Adrenal gland (tissue), 19 donors: ENCODE results near the gene HAP1. TPM values are rescaled to one million over a fixed set of nuclear protein-coding genes. Genes with fewer than 3 reads are reported as not detected.
A peak's percentile ranks its signal among the peaks of the same experiment; 100 is the strongest.

Experiments
- DNase-seq, 7 donors: peaks; one replicate each; pipeline ENCODE4 v3.0.0-alpha.2; 2019 to 2020
- H3K27ac ChIP-seq, 5 donors: fragments of 200-600 bp; sonication (generic) in 4 of 5; 1 replicate in 3 of 5; 2 replicates in 2 of 5; pipeline versions ENCODE4 v1.5.1 to v1.8.0; 2016 to 2020; ENCODE audit warnings: mild to moderate bottlenecking in 1 of 5
- H3K27me3 ChIP-seq: fragments of 200-600 bp; 2 replicates; pipeline ENCODE4 v1.8.0; 2021
- H3K36me3 ChIP-seq, 2 donors: fragments of 200-600 bp; replicated peaks in 1 of 2; 1 replicate in 1 of 2; 2 replicates in 1 of 2; pipeline versions ENCODE4 v1.5.1 to v1.8.0; 2018 to 2022
- H3K4me1 ChIP-seq, 2 donors: fragments of 200-600 bp; replicated peaks in 1 of 2; 1 replicate in 1 of 2; 2 replicates in 1 of 2; pipeline versions ENCODE4 v1.5.1 to v1.8.0; 2018 to 2021
- H3K4me3 ChIP-seq, 4 donors: fragments of 200-600 bp; sonication (generic) in 3 of 4; one replicate each; pipeline ENCODE4 v1.5.1; 2016 to 2018
- H3K9me3 ChIP-seq, 3 donors: fragments of 200-600 bp; sonication (generic) in 1 of 3; replicated peaks in 1 of 3; 1 replicate in 2 of 3; 2 replicates in 1 of 3; pipeline versions ENCODE4 v1.5.1 to v1.8.0; 2016 to 2021
- POLR2A ChIP-seq, 2 donors: fragments of 450-650 bp; IDR thresholded peaks; one replicate each; pipeline ENCODE4 v1.6.1; 2017; ENCODE audit warnings: antibody characterized with exemption in 2 of 2, mild to moderate bottlenecking in 2 of 2, moderate library complexity in 1 of 2
- WGBS, 4 donors: extraction: QIAGEN DNeasy Blood & Tissue Kit in 2 of 4; methylation state at CpG; one replicate each; pipeline versions ENCODE4 v1.1.5 to v1.1.7; 2013 to 2017; 5-methylcytosine and 5-hydroxymethylcytosine counted together
- intact Hi-C, 2 donors: fragments of 100-400 bp; cut with DNase I; formaldehyde crosslinking; loops; one replicate each; pipeline versions ENCODE4 v1.14.1 to v1.15.0; 2022 to 2023
- long read RNA-seq, 10 donors: library from polyadenylated mRNA in 3 of 10; unstranded in 2 of 10; stranded (forward) in 1 of 10; transcript quantifications; one replicate each; pipeline ENCODE4 v2.0.0 and lab custom pipeline, GENCODE V29; 2021 to 2026
- polyA plus RNA-seq, 3 donors: library from polyadenylated mRNA; stranded (reverse); fragments of 200-250 nt in 2 of 3; fragments of 350-450 nt in 1 of 3; fragmentation: Illumina TruSeq in 1 of 3; extraction: RNeasy Lipid Tissue Mini Kit (QIAGEN cat#74804) in 1 of 3; gene quantifications; one replicate each; pipeline ENCODE4 v1.2.3, GENCODE V29; 2013 to 2014
- total RNA-seq, 9 donors: library from RNA; depleted of rRNA in 4 of 9; stranded (reverse); fragments of >200 nt in 4 of 9; fragments of 120-200 nt in 1 of 9; fragmentation: NEBNext Ultra II Directional in 1 of 9; extraction: Animal tissue kit (Norgen Biotek cat#: 25700) in 1 of 9; gene quantifications; one replicate each; pipeline versions ENCODE4 v1.1.0 to v1.2.4, GENCODE V29; 2013 to 2023
- TF ChIP-seq, protein P1 (sequence below), 6 experiments: fragments of 450-650 bp in 4 of 6; fragments of 200-600 bp in 2 of 6; sonication (generic) in 1 of 6; IDR thresholded peaks; 1 replicate in 5 of 6; 2 replicates in 1 of 6; pipeline versions ENCODE4 v1.5.1 to v1.8.0; 2016 to 2021; ENCODE audit warnings: antibody characterized with exemption in 6 of 6, mild to moderate bottlenecking in 2 of 6, moderate library complexity in 1 of 6
- donor health status: healthy with polysubstance abuse.
- donor health status: Bipolar disorder and iron deficiency.
- donor health status: DM: yes; HTN: yes; CAD: no.
- donor health status: DM: no; HTN: no; CAD: no.
- donor health status: DM: no; HTN: no; CAD: no.
- donor health status: DM: yes; HTN: yes; CAD: no.

HAP1 gene, protein sequence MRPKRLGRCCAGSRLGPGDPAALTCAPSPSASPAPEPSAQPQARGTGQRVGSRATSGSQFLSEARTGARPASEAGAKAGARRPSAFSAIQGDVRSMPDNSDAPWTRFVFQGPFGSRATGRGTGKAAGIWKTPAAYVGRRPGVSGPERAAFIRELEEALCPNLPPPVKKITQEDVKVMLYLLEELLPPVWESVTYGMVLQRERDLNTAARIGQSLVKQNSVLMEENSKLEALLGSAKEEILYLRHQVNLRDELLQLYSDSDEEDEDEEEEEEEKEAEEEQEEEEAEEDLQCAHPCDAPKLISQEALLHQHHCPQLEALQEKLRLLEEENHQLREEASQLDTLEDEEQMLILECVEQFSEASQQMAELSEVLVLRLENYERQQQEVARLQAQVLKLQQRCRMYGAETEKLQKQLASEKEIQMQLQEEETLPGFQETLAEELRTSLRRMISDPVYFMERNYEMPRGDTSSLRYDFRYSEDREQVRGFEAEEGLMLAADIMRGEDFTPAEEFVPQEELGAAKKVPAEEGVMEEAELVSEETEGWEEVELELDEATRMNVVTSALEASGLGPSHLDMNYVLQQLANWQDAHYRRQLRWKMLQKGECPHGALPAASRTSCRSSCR
- total RNA-seq (1 to 10 TPM in 3 of 9 donors, under 1 TPM in 5, not detected in 1; 0.17 to 2.8 (median 0.58) TPM), polyA plus RNA-seq (1 to 10 TPM in 1 of 3 donors, under 1 TPM in 2; 0.26 to 2.8 (median 0.91) TPM)
- long read RNA-seq, donor 1: 0 reads
- long read RNA-seq, donor 2: 0 reads
- long read RNA-seq, donor 3: 0 reads
- long read RNA-seq, donor 4: 0 reads
- long read RNA-seq, donor 5, partial matches to known transcripts: 0 of 1 reads
- long read RNA-seq, donor 5, other reads (novel, unspliced or antisense): 0 of 1 reads
- long read RNA-seq, donor 6, partial matches to known transcripts: 0 of 1 reads
- long read RNA-seq, donor 6, other reads (novel, unspliced or antisense): 1 of 1 reads
- long read RNA-seq, donor 7: 0 reads
- long read RNA-seq, donor 8: 0 reads
- long read RNA-seq, donor 9: 0 reads
- long read RNA-seq, donor 10, partial matches to known transcripts: 0 of 1 reads
- long read RNA-seq, donor 10, other reads (novel, unspliced or antisense): 0 of 1 reads

DNA sequence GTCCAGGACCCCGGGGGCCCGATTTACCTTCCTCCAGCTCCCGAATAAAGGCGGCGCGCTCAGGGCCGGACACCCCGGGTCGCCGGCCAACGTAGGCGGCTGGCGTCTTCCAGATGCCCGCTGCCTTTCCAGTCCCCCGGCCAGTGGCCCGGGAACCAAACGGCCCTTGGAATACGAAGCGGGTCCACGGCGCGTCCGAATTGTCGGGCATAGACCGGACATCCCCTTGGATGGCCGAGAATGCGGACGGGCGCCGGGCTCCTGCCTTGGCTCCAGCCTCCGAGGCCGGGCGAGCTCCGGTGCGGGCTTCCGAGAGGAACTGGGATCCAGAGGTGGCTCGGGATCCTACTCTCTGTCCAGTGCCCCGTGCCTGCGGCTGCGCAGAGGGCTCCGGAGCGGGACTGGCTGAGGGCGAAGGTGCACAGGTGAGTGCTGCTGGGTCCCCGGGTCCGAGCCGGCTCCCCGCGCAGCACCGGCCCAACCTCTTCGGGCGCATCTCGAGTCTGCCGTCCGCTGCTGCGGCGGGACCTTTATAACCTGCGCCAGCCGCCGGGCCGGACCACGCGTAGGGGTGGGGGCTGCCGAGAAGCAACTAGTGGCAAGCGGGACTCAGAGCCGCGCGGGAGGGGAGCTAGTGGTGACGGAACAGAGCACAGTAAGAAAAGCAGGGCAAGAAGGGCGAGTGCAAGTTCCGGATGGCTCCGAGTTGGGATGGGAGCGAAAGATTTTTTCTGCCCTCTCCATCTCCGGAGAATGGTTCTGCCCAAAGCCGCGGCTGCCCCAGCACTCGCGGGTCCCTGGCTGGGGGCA is at the start of gene HAP1:
Gene HAP1 (minus strand): TSS at position 505 of the 810 bp plus-strand sequence. CDS start 9 bp downstream, at position 496.
- TF ChIP-seq, protein P1, sequence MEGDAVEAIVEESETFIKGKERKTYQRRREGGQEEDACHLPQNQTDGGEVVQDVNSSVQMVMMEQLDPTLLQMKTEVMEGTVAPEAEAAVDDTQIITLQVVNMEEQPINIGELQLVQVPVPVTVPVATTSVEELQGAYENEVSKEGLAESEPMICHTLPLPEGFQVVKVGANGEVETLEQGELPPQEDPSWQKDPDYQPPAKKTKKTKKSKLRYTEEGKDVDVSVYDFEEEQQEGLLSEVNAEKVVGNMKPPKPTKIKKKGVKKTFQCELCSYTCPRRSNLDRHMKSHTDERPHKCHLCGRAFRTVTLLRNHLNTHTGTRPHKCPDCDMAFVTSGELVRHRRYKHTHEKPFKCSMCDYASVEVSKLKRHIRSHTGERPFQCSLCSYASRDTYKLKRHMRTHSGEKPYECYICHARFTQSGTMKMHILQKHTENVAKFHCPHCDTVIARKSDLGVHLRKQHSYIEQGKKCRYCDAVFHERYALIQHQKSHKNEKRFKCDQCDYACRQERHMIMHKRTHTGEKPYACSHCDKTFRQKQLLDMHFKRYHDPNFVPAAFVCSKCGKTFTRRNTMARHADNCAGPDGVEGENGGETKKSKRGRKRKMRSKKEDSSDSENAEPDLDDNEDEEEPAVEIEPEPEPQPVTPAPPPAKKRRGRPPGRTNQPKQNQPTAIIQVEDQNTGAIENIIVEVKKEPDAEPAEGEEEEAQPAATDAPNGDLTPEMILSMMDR (IDR thresholded peaks at IDR 0.05): no peak
- peak; percentile 48 to 49 for TF ChIP-seq POLR2A (IDR thresholded peaks at IDR 0.05)
- Histone ChIP-seq H3K9me3 (no peaks in the 10 kb centered on the region), H3K27ac (no peak within 1 kb of the TSS), H3K4me1 (peaks cover 5 to 14% of the 10 kb centered on the region in 2 donors), H3K4me3 (peak within 1 kb of the TSS in 2 of 4 donors; percentile 3 to 55), H3K36me3 (no peaks in the 10 kb centered on the region), H3K27me3 (peaks cover 31% of the 10 kb centered on the region)
- WGBS, 4 donors: 1 to 2% (median 1%) methylated on average over 39 to 77 of the region's 77 CpGs
- intact Hi-C loops: loop anchor here in 1 of 2 donors (10.0 kb wide), 2 partner anchors 150 to 220 kb away; no protein-coding TSS in a partner anchor
- DNase-seq: peak in 4 of 7 donors; percentile 19 to 39 (median 30)

DNA sequence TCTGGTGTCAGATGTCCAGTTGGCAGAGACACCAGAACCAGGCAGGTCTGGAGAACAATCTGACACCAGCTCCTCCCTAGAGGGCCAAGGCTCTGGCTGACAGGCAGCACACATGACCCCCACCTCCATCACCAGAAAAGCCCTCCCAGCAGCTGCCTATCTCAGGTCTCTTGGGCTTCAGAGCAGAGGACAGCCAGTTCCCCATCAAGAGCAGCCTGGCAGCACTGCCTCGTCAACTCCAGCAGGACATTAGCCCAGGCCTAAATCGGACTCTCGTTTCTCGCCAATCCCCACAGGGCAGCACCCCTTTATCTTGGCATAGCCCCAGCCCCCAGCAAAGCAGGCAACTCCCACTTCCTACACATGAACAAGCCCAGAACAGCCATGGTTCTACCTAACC is 47.7 kb upstream of the HAP1 start:
- H3K4me3 ChIP-seq: no peak overlapping the region
- no peaks in the 10 kb centered on the region for H3K36me3 ChIP-seq
- peak overlapping the region in 2 of 5 donors; percentile 52 to 78 for H3K27ac ChIP-seq
- H3K4me1 ChIP-seq: peaks cover 0 to 49% of the 10 kb centered on the region in 2 donors
- DNase-seq: no peak
- intact Hi-C loops: no loop called here
- H3K27me3 ChIP-seq: no peaks in the 10 kb centered on the region
- WGBS, 4 donors: 61 to 82% (median 69%) methylated on average over 4 of the region's 4 CpGs; no CpG with 5 or more reads in 1 of the 4 donors
- TF ChIP-seq, protein P1 (IDR thresholded peaks at IDR 0.05): no peak
- no peak for TF ChIP-seq POLR2A (IDR thresholded peaks at IDR 0.05)
- H3K9me3 ChIP-seq: no peaks in the 10 kb centered on the region

DNA sequence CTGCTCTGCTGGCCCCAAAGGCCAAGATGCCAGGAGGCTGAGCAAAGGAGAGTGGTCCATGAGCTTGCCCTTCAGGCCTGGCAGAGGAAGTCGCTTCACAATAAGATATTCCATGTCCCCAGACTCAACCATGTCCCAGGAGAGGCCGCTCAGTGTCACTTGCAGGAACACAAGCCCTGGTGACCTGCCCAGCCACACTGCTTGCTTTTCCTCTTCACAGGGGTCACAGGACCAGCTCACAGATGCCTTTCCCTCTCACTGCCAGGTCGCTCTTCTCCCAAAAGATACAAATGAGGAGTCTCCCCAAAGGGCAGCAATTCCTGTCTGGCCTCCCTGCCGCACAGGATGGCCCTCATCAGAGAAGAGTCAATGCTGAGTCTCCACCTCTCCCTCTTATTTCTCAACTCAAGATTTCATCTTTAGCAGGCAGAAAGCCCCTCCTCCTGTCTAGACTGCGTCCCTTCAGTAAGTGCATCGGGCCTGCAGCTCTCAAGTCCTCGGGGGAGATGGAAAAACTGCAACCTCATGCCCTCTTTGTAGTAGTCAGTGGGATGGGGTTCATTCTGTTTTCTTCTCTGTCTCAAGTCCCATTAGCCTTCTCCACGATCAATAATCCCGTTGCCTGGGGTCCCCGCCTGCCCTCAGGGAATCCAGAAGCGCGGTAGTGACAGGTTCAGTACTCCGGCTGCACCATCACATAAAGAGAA is 47.1 kb upstream of the HAP1 start:
- Histone ChIP-seq H3K27me3 (no peaks in the 10 kb centered on the region), H3K4me3 (no peak overlapping the region), H3K36me3 (no peaks in the 10 kb centered on the region), H3K27ac (peak overlapping the region in 2 of 5 donors; percentile 52 to 78), H3K4me1 (peaks cover 0 to 53% of the 10 kb centered on the region in 2 donors), H3K9me3 (no peaks in the 10 kb centered on the region)
- 61 to 78% (median 67%) methylated on average over 13 of the region's 13 CpGs for WGBS, 4 donors
- intact Hi-C loops: no loop called here
- peak in 4 of 7 donors; percentile 46 to 81 (median 53) for DNase-seq
- no peak for TF ChIP-seq POLR2A (IDR thresholded peaks at IDR 0.05)
- TF ChIP-seq, protein P1 (IDR thresholded peaks at IDR 0.05): no peak
